Central memory CD4-positive, alpha-beta T cell (primary cell): ENCODE measurements around the gene GAGE10.
A peak's percentile ranks its signal among the peaks of the same experiment; 100 is the strongest.

Experiments
- DNase-seq: peaks from one replicate; pipeline ENCODE4 v3.0.0; 2022
- total RNA-seq, 3 experiments: gene quantifications; one replicate each; lab custom pipeline; 2026; lab: John Stamatoyannopoulos, UW

The GAGE10 gene
- total RNA-seq, result 0 to 0.19 (median 0.11) reads per million in 3 experiments

GRCh38 chrX:49303346-49303745 is at the start of gene GAGE10:
Gene GAGE10, plus strand, starts transcription at chrX:49303646. Its CDS starts 1,214 bp downstream, at chrX:49304860.
- no peak for DNase-seq

GRCh38 chrX:49254639-49255038 is 48.8 kb upstream of the GAGE10 start:
- no peak for DNase-seq

GRCh38 chrX:49256268-49256995 is 47.0 kb upstream of the GAGE10 start:
- DNase-seq, result no peak

- no peak for DNase-seq
Measured at GRCh38 chrX:49257074-49257790, 46.2 kb upstream of the GAGE10 start.

- no peak for DNase-seq
Measured at GRCh38 chrX:49257846-49258748, 45.3 kb upstream of the GAGE10 start.

GRCh38 chrX:49258749-49259124 is 44.7 kb upstream of the GAGE10 start:
- no peak for DNase-seq

- no peak for DNase-seq
Measured at GRCh38 chrX:49260221-49260985, 43.0 kb upstream of the GAGE10 start.

- no peak for DNase-seq
Measured at GRCh38 chrX:49262603-49263002, 40.8 kb upstream of the GAGE10 start.

GRCh38 chrX:49263631-49264030 is 39.8 kb upstream of the GAGE10 start:
- DNase-seq, result no peak

GRCh38 chrX:49264460-49264859 is 39.0 kb upstream of the GAGE10 start, which contains the start of gene FOXP3:
Gene FOXP3, minus strand, starts transcription at chrX:49264710. Its CDS starts 6,205 bp downstream, at chrX:49258505.
- DNase-seq, result no peak

- DNase-seq, result no peak
Measured at GRCh38 chrX:49266523-49267445, 36.7 kb upstream of the GAGE10 start.

- no peak for DNase-seq
Measured at GRCh38 chrX:49268702-49269009, 34.8 kb upstream of the GAGE10 start.

- DNase-seq, result peak; percentile 95
Measured at GRCh38 chrX:49269010-49269766, 34.3 kb upstream of the GAGE10 start.

- DNase-seq, result no peak
Measured at GRCh38 chrX:49269767-49270248, 33.6 kb upstream of the GAGE10 start, which contains the start of gene PPP1R3F. Gene PPP1R3F, plus strand, starts transcription at chrX:49269793. Its CDS starts 77 bp downstream, at chrX:49269870.

- DNase-seq, result no peak
Measured at GRCh38 chrX:49270249-49270921, 33.1 kb upstream of the GAGE10 start.

GRCh38 chrX:49271341-49271740 is 32.1 kb upstream of the GAGE10 start:
- no peak for DNase-seq

GRCh38 chrX:49272421-49272820 is 31.0 kb upstream of the GAGE10 start:
- peak; percentile 27 for DNase-seq

- DNase-seq, result peak; percentile 77
Measured at GRCh38 chrX:49273181-49273727, 30.2 kb upstream of the GAGE10 start.

GRCh38 chrX:49276207-49276606 is 27.2 kb upstream of the GAGE10 start:
- no peak for DNase-seq
